GM21515 (cell line): Measurements from ENCODE around the gene USP36.
A peak's percentile ranks its signal among the peaks of the same experiment; 100 is the strongest.
"Not testable (repeated sequence)": the region's sequence is repeated elsewhere in the genome, so short reads cannot be mapped to it uniquely, and the experiment has no call there.

ENCODE experiments used
- ATAC-seq: cut with Tn5 transposase; IDR thresholded peaks from one replicate; pipeline ENCODE4 v1.9.1; 2021; ENCODE audit not compliant: unreplicated experiment

USP36 gene

GRCh38 chr17:78872486-78872885 lies 31.9 kb upstream of the USP36 start:
- ATAC-seq, result no peak

DNA sequence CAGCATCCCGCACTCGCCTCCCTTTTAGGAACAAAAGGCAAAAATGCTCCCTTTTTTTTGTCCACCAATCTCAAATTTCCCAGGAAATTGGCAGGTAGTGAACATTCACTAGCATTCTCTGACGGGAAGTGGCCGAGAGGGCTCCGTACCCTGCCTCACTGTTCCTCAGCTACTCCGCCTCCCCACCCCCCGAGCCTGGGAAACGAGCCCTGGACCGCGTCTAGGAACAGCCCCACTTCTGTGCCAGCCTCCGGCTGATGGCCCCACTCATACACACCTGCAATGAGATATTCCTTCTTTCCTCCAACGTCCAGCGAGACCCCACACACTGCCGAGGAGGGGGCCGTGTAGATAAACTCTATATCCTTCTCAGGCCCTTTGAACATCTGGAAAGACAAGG lies 30.0 kb upstream of the USP36 start:
- ATAC-seq, result no peak

GRCh38 chr17:78868391-78868790 lies 27.8 kb upstream of the USP36 start:
- no peak for ATAC-seq

GRCh38 chr17:78867046-78867445 lies 26.4 kb upstream of the USP36 start:
- not testable (repeated sequence) for ATAC-seq

DNA sequence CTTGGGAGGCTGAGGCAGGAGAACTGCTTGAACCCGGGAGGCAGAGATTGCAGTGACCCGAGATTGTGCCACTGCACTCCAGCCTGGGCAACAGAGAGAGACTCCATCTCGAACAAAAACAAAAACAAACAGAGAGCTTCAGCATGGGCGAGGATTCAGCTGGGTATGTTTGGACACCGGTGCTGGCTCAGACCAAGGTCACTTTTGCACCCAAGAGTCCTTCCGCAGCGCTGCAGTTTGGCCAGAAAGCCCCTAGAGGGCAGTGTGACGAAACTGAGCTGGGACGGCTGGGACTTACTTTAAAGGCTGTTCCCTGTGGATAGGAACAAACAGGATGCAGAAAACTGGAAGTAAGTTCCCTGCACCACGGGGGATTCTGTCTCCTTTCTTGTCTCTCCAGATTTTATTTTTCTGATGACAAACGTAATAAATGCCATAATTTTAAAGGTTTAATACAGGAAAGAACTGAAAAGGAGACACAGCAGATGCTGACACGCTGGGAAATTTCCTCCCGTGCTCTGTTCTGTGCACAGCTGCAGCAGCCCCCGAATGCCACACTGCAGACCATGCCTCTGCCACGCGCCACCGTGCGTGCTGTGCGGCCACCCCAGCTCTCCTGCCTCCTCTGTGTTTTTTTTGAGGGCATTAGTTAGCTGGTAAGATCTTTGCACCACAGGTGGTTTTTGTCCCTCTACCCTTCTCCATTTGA lies 25.2 kb upstream of the USP36 start:
- no peak for ATAC-seq

- ATAC-seq, result no peak
These were observed 23.5 kb upstream of the USP36 start for GRCh38 chr17:78864117-78864516.

DNA sequence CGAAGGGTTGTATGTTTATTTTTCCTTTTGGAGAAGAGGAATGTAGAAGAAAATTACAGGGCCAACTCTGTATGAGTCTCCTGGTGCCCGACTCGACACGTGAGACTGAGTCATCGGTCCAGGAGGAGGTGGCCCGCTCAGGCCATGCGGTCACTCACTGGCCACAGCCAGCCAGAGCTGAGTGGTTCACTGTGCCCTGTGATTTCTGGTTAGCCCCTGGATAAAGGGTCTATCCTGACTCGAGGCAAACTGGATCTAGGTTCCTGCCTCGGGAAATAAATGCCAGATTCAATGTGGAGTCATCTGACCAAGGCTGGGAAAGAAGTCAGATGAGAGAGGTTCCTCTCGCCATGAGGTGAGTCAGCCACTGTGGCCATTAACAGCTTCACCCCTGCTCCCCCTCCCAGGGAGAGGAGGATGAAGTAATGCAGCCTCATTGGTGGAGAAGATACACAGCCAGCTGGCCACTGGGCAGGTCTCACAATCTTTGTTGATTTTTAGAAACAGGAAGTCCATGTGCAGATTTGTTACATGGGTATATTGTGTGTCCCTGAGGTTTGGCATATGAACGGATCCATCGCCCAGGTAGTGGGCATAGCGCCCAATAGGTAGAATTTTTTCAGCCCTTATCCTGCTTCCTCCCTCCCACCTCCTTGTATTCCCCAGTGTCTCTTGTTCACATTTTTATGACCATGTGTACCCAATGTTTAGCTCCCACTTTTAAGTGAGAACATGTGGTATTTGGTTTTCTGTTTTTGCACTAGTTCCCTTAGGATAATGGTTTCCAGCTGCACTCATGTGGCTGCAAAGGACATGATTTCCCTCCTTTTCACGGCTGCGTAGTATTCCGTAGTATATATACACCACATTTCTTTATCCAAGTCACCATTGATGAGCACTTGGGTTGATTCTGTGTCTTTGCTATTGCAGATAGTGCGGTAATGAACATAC lies 21.7 kb upstream of the USP36 start:
- no peak for ATAC-seq

DNA sequence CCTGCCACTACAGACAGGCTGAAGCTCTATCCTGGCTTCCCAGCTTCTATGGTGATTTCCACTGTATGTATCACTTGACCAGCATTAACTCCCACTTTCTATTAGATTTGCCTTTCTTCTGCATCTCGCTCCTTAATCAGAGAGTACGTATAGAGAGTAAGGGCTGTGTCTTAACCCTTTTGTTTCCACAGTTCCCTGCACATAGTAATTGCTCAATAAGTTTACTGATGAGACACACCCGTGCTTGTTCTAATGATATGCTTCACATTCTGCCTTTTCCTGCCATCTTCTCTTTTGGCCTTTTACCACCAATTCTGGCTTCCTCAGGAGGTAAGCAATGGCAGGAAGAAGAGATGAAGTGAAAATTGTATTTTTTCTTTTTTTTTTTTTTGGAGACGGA lies 20.6 kb upstream of the USP36 start:
- ATAC-seq, result no peak

DNA sequence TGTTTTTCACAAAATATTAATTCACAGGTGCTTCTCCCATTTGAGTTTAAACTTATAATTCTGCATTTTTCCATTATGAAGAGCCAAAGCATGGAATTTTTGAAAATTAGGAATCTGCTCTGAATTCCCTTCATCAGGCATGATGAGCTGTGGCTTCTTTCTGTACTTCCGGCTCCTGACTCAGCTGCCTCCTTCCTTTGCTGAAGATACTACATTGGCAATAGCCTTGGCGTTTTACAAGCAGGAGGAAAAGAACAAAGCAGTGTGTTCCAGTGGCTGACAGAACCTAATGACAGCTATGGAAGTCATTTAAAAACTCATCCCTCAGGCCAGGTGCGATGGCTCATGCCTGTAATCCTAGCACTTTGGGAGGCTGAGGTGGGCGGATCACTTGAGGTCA lies 18.4 kb upstream of the USP36 start:
- ATAC-seq, result no peak

DNA sequence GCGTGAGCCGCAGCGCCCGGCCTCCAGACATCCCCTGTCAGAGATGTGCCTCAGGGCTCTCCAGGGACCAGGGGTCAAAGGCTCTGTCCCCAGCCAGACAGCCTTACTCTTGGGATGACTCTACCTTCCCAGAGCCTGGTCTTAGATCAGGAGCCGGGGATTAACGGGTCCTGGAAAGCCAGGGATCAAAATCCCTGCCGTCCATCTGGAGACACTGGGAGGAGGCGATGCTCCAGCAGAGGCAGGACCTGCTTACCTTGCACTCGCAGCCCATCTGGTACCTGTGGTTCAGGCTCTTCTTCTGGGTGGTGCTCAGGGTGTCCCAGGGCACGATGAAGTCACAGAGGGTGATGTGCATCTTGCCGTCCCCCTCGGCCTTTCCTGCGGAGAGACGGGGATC lies 16.7 kb upstream of the USP36 start:
- ATAC-seq, result no peak

GRCh38 chr17:78855561-78856165 lies 15.0 kb upstream of the USP36 start:
- ATAC-seq, result no peak

- ATAC-seq, result no peak
These were observed 13.9 kb upstream of the USP36 start for GRCh38 chr17:78854508-78854907.

DNA sequence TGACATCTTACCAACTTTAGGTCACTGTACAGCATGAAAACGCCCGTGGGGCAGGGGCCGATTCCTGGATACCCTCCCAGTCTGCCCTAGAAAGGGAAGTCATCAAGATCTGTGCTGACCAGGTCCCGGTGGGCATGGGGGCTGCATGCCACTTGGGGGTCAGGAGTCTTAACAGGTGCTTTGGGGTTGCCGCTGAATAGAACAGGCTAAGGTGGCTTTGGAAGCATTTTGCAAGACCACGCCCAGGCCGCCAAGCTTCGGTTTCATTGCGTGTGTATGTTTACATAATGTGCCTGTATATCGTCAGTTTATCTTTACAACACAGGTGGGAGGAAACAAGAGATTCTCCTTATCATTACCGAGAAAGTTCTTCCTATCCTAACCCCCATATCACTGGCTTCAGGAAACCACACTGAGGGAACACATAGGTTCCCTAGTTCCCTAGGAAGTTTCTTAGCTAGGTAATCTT lies 13.3 kb upstream of the USP36 start:
- ATAC-seq, result no peak

DNA sequence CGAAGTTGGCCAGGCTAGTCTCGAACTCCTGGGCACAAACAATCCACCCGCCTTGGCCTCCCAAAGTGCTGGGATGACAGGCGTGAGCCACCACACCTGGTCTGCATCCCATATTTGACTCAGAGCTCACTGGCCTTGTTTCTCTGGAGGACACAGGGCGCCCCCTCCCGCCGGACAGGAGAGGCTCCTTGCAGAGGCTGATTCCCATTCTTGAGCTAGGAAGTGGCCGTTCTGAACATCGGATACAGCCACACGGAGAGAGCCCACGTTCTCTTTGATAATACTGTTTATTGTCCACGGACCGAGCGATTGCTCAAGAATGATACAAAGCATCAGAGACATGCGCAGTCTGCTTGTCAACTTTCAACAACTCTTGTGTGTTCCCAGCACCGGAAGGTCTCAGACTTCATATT lies 12.1 kb upstream of the USP36 start:
- no peak for ATAC-seq

GRCh38 chr17:78849026-78849425 lies 8.4 kb upstream of the USP36 start:
- no peak for ATAC-seq

DNA sequence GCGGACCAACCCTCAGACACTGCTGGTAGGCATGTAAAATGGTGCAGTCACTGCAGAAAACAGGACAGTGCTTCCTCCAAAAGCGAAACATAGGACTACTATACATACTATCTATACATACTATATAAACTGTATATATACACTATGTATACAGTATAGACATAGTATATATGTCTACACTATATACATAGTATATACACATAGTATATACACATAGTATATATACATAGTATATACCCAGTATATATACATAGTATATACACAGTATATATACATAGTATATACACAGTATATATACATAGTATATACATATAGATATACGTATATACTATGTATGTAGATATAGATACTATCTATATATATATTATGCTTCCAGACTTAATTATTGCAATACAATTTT lies 6.4 kb upstream of the USP36 start:
- ATAC-seq, result no peak

DNA sequence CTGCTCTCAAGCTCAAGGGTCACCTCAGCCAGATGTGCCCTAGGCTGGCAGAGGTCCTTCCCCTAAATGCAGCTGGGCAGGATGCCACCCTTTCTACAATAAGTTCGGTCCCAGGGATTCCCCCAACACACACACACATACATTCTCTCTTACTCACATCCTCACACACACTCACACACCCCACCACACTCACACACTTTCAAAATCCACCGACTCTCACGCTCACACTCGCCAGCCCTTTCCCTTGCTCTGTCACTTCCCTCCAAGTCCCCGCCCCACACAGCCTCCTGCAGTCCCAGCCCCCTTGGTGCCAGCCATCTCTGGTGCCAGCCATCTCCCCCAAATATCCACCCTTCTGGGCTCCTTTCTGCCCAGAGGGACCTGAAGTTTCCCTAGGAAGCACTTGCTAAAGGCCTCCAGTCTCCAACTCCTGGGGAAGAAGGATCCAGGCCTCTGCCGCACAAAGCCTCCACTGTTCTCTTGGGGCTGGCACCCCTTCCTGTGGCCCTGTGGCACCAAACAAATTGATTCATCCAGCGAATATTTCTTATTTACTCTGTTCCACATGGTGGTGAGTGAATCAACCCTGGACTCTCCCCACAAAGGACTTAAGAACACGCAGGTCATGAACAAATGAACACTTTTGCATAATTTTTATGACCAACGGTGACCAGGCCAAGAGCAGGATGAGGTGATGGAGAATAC lies 3.8 kb upstream of the USP36 start:
- ATAC-seq, result no peak

DNA sequence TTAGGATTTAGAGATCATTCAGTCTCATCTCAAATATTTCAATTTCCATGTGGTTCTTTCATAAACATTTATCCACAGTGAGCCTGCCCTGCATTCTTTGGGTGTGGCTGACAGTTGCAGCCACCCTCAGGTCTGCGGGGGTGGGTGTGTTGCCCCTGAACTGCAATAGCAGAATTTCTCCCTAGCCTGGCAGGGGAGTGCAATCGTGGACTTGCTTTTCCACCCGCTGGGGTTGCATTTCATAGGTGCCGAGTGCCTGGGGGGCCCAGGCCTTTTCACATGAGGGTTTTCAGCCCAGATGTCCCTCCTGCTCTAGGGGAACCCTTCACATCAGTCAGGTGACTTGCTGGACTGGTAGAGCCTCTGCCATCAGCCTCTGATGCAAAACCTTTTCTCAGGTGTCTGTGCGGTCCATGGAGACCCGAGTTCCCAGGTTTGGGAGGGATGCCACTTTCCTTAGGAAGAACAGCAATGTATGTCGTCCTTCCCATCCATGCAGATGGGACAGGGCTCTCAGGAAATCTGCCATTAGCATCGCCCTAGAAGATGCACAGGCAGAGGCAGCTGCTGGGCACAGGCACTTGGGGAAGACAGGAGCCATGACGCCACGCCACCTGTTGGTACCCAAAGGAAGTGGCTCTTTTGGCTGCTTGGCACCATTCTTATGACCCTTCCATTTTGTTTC lies 2.4 kb upstream of the USP36 start:
- no peak for ATAC-seq

DNA sequence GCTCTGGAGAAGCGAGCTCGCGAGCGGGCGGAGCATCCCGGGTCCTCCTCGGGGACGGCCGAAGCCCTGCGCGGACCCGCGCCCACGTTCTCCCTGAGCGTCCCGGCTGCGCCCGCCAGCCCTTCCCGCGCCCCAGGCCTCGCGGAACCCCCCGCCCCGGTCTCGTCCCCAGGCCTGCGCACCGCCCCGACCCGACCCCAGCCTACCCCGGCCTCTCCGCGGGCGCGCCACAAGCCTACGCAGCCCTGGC lies 159 bp downstream of the USP36 start:
- ATAC-seq, result no peak

- peak; percentile 9 for ATAC-seq
These were observed 668 bp downstream of the USP36 start for GRCh38 chr17:78839762-78840529.
